Upper lobe of right lung (tissue), 1 donor: ENCODE data around the gene DIP2C. TPM values are rescaled to one million over a fixed set of nuclear protein-coding genes. Genes with fewer than 3 reads are reported as not detected.
A peak's percentile ranks its signal among the peaks of the same experiment; 100 is the strongest.

ENCODE experiments used
- ATAC-seq: fragments of 200-7000 bp; cut with Tn5 transposase; one replicate; pipeline ENCODE4 v1.9.1; 2020; ENCODE audit warnings: mild to moderate bottlenecking, moderate library complexity
- DNase-seq: peaks from one replicate; pipeline ENCODE4 v3.0.0-alpha.2; 2020
- H3K27ac ChIP-seq: fragments of 200-600 bp; one replicate; pipeline ENCODE4 v1.8.0; 2022
- H3K27me3 ChIP-seq: fragments of 200-600 bp; one replicate; pipeline ENCODE4 v1.8.0; 2022; ENCODE audit warnings: mild to moderate bottlenecking
- H3K36me3 ChIP-seq: fragments of 200-600 bp; one replicate; pipeline ENCODE4 v1.8.0; 2022
- H3K4me1 ChIP-seq: fragments of 200-600 bp; one replicate; pipeline ENCODE4 v1.8.0; 2022
- H3K4me3 ChIP-seq: fragments of 200-600 bp; one replicate; pipeline ENCODE4 v1.8.0; 2022; ENCODE audit warnings: mild to moderate bottlenecking
- H3K9me3 ChIP-seq: fragments of 200-600 bp; one replicate; pipeline ENCODE4 v1.8.0; 2022
- CTCF ChIP-seq: fragments of 200-600 bp; IDR thresholded peaks from one replicate; pipeline ENCODE4 v1.8.0; 2022; ENCODE audit warnings: antibody characterized with exemption
- intact Hi-C: fragments of 100-400 bp; cut with DNase I; formaldehyde crosslinking; loops from one replicate; pipeline ENCODE4 v1.11.0; 2022
- total RNA-seq: library from RNA; stranded (reverse); fragmentation: NEBNext Ultra II Directional; extraction: Animal tissue kit (Norgen Biotek cat#: 25700); gene quantifications from one replicate; pipeline ENCODE4 v1.2.1, GENCODE V29; 2021
- donor health status: DM: no; HTN: yes; CAD: no; lungs with severe emphysema.

The DIP2C gene
- total RNA-seq, 1 donor from 2014 or later = 17.3 TPM

- no peak for ATAC-seq
- intact Hi-C loops = no loop called here
- Histone ChIP-seq H3K36me3 (no peaks in the 10 kb centered on the region), H3K4me3 (no peak overlapping the region), H3K27ac (no peak overlapping the region), H3K4me1 (no peaks in the 10 kb centered on the region), H3K9me3 (no peaks in the 10 kb centered on the region), H3K27me3 (no peaks in the 10 kb centered on the region)
- TF ChIP-seq CTCF = no peak
- DNase-seq = no peak
Observed at GRCh38 chr10:494149-494542, 195.3 kb downstream of the DIP2C start.

GRCh38 chr10:493391-494148, 195.9 kb downstream of the DIP2C start:
- Histone ChIP-seq H3K4me3 (no peak overlapping the region), H3K27me3 (no peaks in the 10 kb centered on the region), H3K9me3 (no peaks in the 10 kb centered on the region), H3K27ac (no peak overlapping the region), H3K4me1 (no peaks in the 10 kb centered on the region), H3K36me3 (no peaks in the 10 kb centered on the region)
- ATAC-seq = no peak
- intact Hi-C loops = no loop called here
- no peak for TF ChIP-seq CTCF
- peak; percentile 55 for DNase-seq

- ATAC-seq = no peak
- Histone ChIP-seq H3K27me3 (no peaks in the 10 kb centered on the region), H3K27ac (no peak overlapping the region), H3K4me3 (no peak overlapping the region), H3K36me3 (no peaks in the 10 kb centered on the region), H3K9me3 (no peaks in the 10 kb centered on the region), H3K4me1 (no peaks in the 10 kb centered on the region)
- intact Hi-C loops = no loop called here
- TF ChIP-seq CTCF = no peak
- peak; percentile 43 for DNase-seq
Observed at GRCh38 chr10:492836-493235, 196.6 kb downstream of the DIP2C start.

GRCh38 chr10:491667-492424, 197.6 kb downstream of the DIP2C start:
- DNase-seq = peak; percentile 47
- Histone ChIP-seq H3K4me3 (no peak overlapping the region), H3K4me1 (no peaks in the 10 kb centered on the region)

GRCh38 chr10:490891-491571, 198.4 kb downstream of the DIP2C start:
- Histone ChIP-seq H3K4me3 (no peak overlapping the region), H3K4me1 (no peaks in the 10 kb centered on the region)

More at GRCh38 chr10:491667-492424, 197.6 kb downstream of the DIP2C start:
- no peak for ATAC-seq
- H3K27ac ChIP-seq = peak overlapping the region; percentile 24
- no peaks in the 10 kb centered on the region for H3K36me3 ChIP-seq
- no peaks in the 10 kb centered on the region for H3K9me3 ChIP-seq
- no peaks in the 10 kb centered on the region for H3K27me3 ChIP-seq
- intact Hi-C loops = no loop called here
- no peak for TF ChIP-seq CTCF

More at GRCh38 chr10:490891-491571, 198.4 kb downstream of the DIP2C start:
- no peak for TF ChIP-seq CTCF
- intact Hi-C loops = no loop called here
- Histone ChIP-seq H3K36me3 (no peaks in the 10 kb centered on the region), H3K27me3 (no peaks in the 10 kb centered on the region), H3K9me3 (no peaks in the 10 kb centered on the region), H3K27ac (peak overlapping the region; percentile 24)
- ATAC-seq = peak; percentile 42
- peak; percentile 55 for DNase-seq
